Bronchial epithelial cell (primary cell): Measurements from ENCODE around the gene ZSCAN5C. TPM values are rescaled to one million over a fixed set of nuclear protein-coding genes. Genes with fewer than 3 reads are reported as not detected.
"Not testable (repeated sequence)": the region's sequence is repeated elsewhere in the genome, so short reads cannot be mapped to it uniquely, and the experiment has no call there.

ENCODE experiments used
- DNase-seq: peaks from one replicate; pipeline ENCODE4 v3.0.0-alpha.2; 2010; ENCODE audit warnings: low read depth
- FAIRE-seq: peaks from 2 replicates; lab custom pipeline; 2011; peaks lifted over from hg19 to GRCh38; lab: Jason Lieb, UNC
- H3K27me3 ChIP-seq: 2 replicates; pipeline ENCODE4 v1.5.1; 2011; ENCODE audit warnings: low read length; ENCODE audit not compliant: control insufficient read depth, insufficient read depth
- H3K36me3 ChIP-seq: 2 replicates; pipeline ENCODE4 v1.5.1; 2011; ENCODE audit warnings: low read length; ENCODE audit not compliant: control insufficient read depth, insufficient read depth
- H3K4me3 ChIP-seq: 2 replicates; pipeline ENCODE4 v1.5.1; 2011; ENCODE audit warnings: mild to moderate bottlenecking, low read depth, low read length, control low read depth
- total RNA-seq: library from RNA; depleted of rRNA; stranded (reverse); fragments of >200 nt; gene quantifications from 2 replicates; pipeline ENCODE4 v1.2.1, GENCODE V29; 2014
- TF ChIP-seq, protein P1 (sequence below): IDR thresholded peaks from 2 replicates; pipeline ENCODE4 v1.5.1; 2011; ENCODE audit warnings: mild to moderate bottlenecking, moderate library complexity, low read length, control low read depth, inconsistent platforms; ENCODE audit not compliant: insufficient read depth, severe bottlenecking

Gene ZSCAN5C
- total RNA-seq, 1 donor from 2014 or later: not detected

DNA sequence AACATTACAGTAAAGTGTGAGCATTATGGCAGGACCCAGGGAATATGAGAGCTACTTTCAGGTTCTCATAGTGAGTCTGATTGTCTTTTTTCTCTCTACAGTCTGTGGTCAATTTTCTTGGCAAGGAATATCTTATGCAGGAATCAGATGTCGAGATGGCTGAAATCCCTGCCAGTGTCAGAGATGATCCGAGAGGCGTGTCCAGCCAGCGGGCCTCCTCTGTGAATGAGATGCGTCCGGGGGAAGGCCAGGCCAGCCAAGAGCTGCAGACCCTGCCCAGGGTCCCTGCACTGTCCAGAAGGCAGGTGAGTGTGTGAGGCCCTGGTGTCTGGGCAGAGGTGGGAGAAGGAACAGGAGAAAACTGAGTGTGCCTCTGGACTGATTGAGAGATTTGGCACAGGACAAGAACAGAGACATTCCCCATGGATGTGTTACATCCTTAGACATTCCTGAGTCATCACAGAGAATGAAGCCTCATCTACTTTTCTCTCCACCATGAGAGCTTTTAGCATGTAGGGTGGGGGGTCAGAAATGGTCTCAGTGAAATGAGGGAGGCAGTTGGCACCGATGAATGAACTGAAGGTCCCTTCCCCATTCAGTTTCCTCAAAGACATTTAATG lies 43.2 kb downstream of the ZSCAN5C start:
- DNase-seq: peak; percentile 3
- Histone ChIP-seq H3K4me3 (no peak overlapping the region), H3K27me3 (no peaks in the 10 kb centered on the region), H3K36me3 (no peaks in the 10 kb centered on the region)
- no peak for FAIRE-seq
- TF ChIP-seq, protein P1, sequence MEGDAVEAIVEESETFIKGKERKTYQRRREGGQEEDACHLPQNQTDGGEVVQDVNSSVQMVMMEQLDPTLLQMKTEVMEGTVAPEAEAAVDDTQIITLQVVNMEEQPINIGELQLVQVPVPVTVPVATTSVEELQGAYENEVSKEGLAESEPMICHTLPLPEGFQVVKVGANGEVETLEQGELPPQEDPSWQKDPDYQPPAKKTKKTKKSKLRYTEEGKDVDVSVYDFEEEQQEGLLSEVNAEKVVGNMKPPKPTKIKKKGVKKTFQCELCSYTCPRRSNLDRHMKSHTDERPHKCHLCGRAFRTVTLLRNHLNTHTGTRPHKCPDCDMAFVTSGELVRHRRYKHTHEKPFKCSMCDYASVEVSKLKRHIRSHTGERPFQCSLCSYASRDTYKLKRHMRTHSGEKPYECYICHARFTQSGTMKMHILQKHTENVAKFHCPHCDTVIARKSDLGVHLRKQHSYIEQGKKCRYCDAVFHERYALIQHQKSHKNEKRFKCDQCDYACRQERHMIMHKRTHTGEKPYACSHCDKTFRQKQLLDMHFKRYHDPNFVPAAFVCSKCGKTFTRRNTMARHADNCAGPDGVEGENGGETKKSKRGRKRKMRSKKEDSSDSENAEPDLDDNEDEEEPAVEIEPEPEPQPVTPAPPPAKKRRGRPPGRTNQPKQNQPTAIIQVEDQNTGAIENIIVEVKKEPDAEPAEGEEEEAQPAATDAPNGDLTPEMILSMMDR: no peak

DNA sequence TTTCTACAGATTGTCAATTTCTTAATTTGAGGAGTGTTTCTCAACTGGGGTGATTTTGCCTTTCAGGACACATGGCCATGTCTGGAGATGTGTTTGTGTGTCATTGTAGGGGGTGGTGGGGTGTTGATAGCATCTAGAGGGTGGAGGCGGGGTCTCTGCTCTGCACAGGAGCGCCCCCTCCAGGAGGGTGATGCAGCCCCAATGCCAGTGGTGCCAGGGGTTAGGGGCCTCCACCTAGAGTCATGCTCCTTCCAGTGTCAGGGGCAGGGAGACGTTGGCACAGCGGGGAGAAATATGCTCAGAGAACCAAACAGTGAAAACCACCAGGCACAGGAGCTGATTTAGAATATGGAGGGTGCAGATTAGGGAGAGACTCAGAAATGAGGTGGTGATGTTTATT lies 43.7 kb downstream of the ZSCAN5C start:
- H3K4me3 ChIP-seq, FAIRE-seq, DNase-seq, H3K27me3 ChIP-seq, H3K36me3 ChIP-seq: not testable (repeated sequence)

DNA sequence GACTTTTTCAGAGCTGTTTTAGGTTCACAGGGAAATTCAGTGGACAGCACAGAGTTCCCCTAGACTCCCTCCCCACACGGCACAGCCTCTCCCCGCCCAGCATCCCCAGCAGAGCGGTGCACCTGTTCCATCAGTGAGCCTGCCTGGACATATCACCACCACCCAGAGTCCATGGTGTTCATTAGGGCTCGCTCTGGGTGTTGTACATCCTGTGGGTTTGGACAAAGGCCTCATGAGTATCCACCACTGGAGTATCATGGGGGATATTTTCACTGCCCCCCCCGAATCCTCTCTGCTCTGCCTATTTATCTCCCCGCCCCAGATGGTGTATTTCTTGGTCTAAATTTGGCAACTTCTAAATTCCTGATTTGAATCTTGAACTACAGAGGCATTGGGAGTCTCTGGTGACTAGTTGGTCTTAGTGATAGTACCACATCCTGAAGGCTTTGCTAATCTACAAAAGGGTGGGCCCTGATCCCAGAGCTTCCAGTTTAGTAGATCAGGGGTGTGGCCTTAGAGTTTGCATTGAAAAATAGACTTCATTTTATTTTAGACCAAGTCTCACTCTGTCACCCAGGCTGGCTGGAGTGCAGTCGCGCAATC lies 46.8 kb downstream of the ZSCAN5C start:
- not testable (repeated sequence) for H3K27me3 ChIP-seq, H3K4me3 ChIP-seq, FAIRE-seq, DNase-seq, H3K36me3 ChIP-seq

DNA sequence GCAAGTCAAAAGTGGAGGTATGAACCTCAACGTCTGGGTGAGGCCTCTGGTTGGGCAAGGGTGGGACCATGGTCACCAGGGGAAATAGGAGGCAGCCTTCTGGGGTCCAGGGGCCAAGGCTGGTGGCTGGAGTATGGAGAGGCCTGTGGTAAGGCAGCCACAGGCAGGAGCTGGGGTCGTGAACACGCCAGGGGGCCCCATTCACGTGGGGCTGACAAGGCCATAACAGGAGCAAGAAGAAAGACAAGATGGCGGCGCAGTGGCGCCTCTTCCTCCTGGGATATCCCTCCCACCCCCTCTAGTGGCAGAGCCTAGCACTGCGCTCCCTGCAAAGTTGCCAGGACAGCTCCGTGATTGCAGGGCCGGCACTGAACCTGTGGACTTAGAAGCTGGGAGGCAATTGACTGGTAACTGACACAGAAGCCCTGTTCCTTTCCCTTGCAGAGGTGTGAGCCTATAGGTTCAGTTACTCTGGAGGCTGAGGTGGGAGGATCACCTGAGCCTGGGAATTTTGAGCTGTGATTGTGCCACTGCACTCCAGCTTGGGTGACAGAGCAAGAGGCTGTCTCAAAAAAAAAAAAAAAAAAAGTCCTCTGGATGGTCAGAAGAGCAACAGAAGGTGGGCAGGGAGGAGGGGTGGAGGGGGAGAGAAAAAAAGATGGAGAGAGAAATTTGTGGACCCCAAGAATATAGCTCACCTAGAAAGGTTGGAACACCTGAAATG lies 50.8 kb downstream of the ZSCAN5C start:
- no peaks in the 10 kb centered on the region for H3K27me3 ChIP-seq
- FAIRE-seq (no peak), DNase-seq (peak; percentile 57)

DNA sequence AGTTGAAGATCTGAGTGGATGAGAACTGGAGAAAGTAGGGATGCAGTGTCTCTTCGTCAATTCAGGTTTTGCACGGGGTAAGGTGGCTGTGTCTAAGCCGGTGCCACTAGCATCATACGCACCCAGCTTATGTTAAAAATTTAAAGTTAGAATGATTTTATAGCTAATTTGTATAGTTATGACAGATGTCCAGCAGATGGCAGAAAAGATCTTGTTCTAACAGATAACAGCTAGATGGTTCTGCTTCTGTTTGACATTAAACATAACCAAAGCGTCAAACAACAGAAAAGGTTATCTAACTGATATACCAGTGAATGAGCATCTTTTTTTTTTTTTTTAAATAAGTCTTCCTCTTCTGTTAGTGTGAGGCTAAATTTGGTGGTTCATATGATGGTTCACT lies 51.7 kb downstream of the ZSCAN5C start:
- H3K36me3 ChIP-seq: no peaks in the 10 kb centered on the region
- DNase-seq (peak; percentile 57), FAIRE-seq (no peak)
- TF ChIP-seq, protein P1: peak; percentile 15
- H3K4me3 ChIP-seq: no peak overlapping the region
- no peaks in the 10 kb centered on the region for H3K27me3 ChIP-seq

More for the DNA sequence above, 50.8 kb downstream of the ZSCAN5C start:
- TF ChIP-seq, protein P1: peak; percentile 99
- H3K36me3 ChIP-seq: no peaks in the 10 kb centered on the region
- H3K4me3 ChIP-seq: no peak overlapping the region

DNA sequence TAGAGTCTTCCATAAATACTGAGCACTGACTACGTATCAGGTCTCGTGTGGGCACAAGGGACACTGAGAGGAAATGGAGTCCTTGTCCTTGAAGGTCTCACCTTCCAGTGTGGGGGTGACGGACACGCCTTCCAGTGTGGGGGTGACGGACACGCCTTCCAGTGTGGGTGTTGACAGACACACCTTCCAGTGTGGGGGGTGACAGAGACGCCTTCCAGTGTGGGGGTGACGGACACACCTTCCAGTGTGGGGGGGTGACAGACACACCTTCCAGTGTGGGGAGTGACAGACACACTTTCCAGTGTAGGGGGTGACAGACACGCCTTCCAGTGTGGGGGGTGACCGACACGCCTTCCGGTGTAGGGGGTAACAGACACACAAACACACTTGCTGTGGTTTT lies 56.2 kb downstream of the ZSCAN5C start:
- FAIRE-seq (no peak), DNase-seq (no peak)
- TF ChIP-seq, protein P1: no peak
- Histone ChIP-seq H3K36me3 (no peaks in the 10 kb centered on the region), H3K27me3 (no peaks in the 10 kb centered on the region), H3K4me3 (no peak overlapping the region)

Other genes with a start within 250 kb of the ZSCAN5C start
- gene NLRP5, start 215.5 kb upstream of the ZSCAN5C start, total RNA-seq: not detected in 2 replicates
- 32.6 and 43.0 TPM in 2 replicates for gene ZNF787, start 81.0 kb upstream of the ZSCAN5C start, total RNA-seq
- gene ZNF444, start 61.0 kb upstream of the ZSCAN5C start, total RNA-seq: 4.2 and 7.0 TPM in 2 replicates
- not detected in 2 replicates for gene GALP, start 26.3 kb upstream of the ZSCAN5C start, total RNA-seq
- not detected in 2 replicates for gene ZSCAN5B, start 4.5 kb upstream of the ZSCAN5C start, total RNA-seq
- gene EDDM13, start 70.5 kb downstream of the ZSCAN5C start, total RNA-seq: not detected in 2 replicates
- gene ZSCAN5A, start 112.6 kb downstream of the ZSCAN5C start, total RNA-seq: 4.9 and 5.0 TPM in 2 replicates
- 1.1 and 2.4 TPM in 2 replicates for gene ZNF582, start 191.3 kb downstream of the ZSCAN5C start, total RNA-seq
- gene ZNF583, start 202.1 kb downstream of the ZSCAN5C start, total RNA-seq: 2.9 and 3.4 TPM in 2 replicates